OCI-LY1 (cell line): ENCODE data around the gene SHC3.

ENCODE experiments used
- CTCF ChIP-seq: fragments of 200-600 bp; sonication (generic), shearing (Covaris generic); IDR thresholded peaks from 2 replicates; pipeline ENCODE4 v1.5.1; 2017; ENCODE audit warnings: mild to moderate bottlenecking, antibody characterized with exemption, low read length, moderate library complexity, mixed read lengths
- EZH2 ChIP-seq: fragments of 200-600 bp; sonication (generic), shearing (Covaris generic); IDR thresholded peaks from 2 replicates; pipeline ENCODE4 v1.8.0; 2017; ENCODE audit warnings: borderline replicate concordance, mixed run types, mild to moderate bottlenecking, antibody characterized with exemption, low read length, moderate library complexity, mixed read lengths

- no peak for TF ChIP-seq CTCF
- no peak for TF ChIP-seq EZH2
Measured at GRCh38 chr9:88980740-88981203, 197.8 kb downstream of the SHC3 start.
